GM18520 (cell line): ENCODE data around the gene SH2D1B.
"Not testable (repeated sequence)": the region's sequence is repeated elsewhere in the genome, so short reads cannot be mapped to it uniquely, and the experiment has no call there.

ENCODE experiments used
- ATAC-seq: cut with Tn5 transposase; IDR thresholded peaks from one replicate; pipeline ENCODE4 v1.9.1; 2021; ENCODE audit not compliant: unreplicated experiment

The SH2D1B gene

GRCh38 chr1:162364498-162364897, 47.4 kb downstream of the SH2D1B start:
- ATAC-seq = no peak

DNA sequence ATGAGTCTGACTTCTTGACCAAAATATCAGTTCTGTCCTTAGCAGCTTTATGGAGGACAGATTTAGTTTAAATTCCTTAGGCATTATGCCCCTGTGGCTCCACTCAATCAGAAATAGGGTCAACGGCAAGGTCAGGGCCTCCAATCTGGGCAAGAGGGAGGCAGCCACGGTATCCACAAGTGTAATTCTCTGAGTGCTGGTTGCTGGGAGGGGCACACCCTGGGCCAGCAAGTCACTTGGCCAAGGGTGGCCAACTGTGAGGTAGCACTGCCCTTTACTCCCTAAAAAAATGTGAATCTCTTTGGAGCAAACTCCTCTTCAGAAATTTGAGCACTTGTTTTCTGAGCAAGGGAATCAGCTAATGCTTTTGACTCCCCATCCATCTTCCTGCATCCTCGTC, 48.1 kb downstream of the SH2D1B start:
- ATAC-seq = no peak

DNA sequence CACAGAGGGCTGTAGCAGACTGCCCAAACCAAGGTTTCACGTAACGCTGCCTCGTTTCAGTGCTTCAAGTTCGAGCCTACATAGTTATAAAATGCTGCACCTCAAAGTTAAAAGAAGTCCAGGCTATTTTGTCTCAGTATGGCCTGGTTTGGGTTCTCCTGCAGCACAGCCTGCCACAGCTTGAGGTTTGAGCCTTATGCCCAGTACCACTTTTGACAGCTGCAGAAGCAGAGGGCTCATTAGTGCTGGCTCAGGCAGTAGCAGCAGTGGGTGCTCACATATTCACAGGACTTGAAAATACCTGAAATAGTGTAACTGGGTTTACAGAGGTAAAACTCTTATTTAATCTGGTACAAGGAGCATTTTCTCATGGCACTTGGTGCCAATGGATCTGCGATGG, 50.6 kb downstream of the SH2D1B start:
- ATAC-seq = peak; percentile 8

DNA sequence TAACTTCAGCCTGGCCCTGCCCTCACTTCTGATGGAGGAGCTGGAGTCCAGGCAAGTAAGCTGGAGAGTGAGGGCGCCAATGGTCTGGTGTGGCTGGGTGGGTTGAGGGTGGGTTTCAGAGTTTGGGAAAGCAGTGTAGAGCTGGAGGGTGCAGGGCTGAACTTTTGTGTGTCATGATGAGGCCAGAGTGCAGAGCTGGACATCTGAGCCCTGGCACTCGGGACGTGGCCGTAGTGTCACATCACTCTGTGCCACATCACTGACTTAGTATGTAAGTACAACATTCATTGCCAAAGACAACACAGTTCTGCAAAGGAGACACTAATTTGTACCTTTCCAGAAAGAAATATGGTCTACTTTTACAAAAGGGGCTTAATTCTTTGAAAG, 51.1 kb downstream of the SH2D1B start:
- no peak for ATAC-seq

DNA sequence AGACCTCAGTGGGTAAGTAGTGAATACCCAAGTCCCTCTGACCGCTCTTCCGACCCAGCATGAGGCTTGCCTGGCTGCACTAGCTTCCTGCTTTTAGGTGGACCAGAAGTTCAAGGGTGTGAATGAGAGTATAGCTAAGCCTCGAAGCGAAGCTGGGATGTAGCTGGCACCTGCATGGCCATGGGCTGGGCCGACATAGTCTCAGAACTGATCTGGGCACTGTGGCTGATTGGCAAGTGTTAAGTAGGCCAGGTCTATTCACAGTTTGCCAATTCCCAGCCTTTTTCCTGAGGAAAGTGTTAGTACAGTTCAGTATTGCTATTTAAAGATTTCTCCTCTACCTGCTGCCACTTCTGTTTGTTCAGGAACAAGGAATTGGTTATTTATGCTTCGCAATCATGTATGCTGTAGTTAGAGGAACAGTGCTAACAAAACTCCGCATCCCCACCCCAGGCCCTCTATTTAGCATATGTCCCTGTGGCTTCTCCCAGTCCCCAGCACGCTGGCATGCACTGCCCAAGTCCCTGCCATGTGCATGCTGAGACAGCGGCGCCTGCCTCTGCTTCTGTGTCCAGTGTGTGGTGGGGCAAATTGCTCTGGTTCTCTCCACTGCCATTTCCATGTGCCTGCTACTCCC, 51.6 kb downstream of the SH2D1B start:
- ATAC-seq = no peak

DNA sequence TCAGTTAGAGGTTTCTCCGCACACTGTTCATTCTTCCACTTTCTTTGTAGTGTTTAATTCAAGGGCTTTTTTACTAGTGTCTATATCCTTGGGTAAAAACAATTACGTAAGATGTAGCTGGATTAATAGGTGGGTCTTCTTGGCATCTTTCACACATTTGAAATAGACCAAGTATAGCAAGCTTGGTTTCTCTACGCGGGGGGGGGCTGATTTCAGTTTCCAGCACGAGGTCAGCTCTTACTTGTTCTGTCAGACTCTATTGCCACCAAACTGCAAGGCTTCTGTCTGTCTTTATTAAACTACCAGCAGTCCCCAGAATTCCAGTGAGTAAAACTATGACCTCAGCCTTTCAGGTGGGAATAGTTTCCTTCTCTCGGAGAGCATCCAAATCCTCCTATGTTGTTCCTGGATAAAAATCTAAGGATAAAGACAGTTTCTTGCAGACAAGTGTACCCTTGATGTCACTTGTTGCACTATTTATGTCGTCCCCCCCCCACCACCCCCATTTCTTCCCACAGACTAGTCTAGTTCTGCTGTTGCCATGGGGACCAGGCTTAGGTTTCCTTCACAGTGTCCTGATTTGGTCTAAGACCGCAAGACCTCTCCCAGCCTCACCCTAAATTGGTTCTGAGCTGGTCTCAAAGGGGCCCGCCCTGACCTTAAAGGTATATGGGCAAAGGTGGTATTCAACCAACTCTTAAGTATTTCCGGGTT, 52.3 kb downstream of the SH2D1B start:
- ATAC-seq = no peak

- ATAC-seq = no peak
Observed at GRCh38 chr1:162358928-162359327, 53.0 kb downstream of the SH2D1B start.

DNA sequence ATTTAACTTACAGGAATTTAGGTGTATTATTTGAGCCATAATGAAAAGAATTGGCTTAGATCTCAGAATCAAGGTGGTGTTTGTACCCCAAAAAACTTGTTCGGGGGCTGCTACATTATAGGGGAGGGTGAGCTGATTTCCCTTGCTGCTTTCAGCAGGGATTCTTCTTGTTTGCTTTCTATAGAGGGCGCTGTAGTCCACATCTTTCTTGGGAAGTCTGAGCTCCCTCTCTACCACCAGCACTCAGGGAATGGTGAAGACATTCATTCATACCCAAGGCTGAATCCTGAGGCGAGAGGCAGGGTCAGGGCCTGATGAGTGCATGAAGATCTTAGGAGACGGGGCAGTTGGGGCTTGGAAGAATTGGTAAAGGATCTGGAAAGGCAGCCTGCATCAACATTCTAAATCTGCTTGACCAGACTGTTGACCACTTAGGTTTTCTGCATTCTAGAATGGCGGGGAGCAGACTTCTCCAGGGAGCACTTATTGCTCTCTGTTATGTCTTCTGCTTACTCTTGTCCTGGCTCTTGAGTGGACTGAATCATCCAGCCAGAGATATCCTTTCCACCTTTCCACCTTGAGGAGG, 54.2 kb downstream of the SH2D1B start:
- ATAC-seq = no peak

DNA sequence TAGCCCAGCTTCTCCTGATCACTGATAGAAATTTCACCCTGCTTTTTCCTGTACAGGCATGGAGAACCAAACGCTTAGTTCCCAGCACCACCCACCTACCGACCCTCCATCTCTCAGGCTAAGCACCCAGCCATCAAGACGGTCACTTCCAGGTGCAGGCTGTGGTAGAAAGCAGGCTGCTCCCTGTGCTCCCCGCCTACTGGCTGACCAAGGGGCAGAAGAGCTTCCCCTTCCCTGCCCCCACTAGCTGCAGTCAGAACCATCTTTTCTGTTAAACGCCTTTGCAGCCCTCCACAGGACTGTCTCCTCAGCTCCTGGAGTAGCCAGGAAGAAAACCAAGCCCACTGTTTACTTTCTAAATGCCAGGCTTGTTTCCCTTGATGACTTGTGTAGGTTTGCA, 58.2 kb downstream of the SH2D1B start:
- ATAC-seq = no peak

DNA sequence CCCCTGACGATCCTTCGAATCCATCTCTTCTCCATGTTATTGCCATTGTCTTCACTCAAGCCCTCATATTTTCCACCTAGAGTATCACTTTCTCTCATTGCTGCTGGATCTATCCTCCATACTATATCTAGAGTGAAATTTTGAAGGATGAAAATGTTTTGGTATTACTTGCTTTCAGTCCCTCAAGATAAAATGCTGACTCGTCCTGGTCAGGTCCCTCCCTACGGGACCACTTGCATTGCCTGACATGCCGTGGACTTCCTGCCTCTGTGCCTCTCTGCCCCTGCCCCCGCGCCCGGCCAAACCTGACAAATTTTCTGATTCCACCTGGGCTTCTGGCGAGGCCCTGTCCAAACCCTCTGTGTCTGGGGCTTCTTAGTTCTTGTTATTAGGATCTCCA, 58.9 kb downstream of the SH2D1B start:
- no peak for ATAC-seq

GRCh38 chr1:162351874-162352273, 60.1 kb downstream of the SH2D1B start:
- ATAC-seq = not testable (repeated sequence)

DNA sequence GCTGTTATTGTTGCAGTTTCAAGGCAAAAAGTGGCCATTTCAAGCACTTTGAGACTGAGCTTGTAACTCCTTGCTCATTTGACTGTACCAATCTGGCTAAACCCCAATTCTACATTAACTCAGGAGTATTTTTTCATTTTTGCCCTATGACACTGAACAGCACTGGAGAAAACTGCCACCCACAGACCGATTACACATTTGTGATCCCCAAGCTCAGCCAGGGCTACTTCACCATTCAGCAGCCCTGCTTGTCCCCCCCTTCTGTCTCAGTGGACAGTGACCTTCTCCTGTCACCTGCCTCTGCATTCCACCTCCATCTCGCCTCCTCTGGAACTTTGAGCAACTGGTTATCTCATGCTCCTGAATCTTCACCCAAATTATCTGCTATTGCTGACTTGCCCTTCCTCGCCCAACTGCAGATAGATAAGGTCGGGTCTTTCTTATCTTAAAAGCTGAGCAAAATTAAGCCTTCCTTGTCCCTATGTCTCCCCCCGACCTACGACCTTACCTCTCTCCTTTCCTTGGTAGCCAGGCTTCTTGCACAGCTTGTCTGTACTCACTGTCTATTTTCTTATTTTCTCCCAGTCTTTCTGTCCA, 60.6 kb downstream of the SH2D1B start:
- ATAC-seq = no peak

- ATAC-seq = no peak
Observed at GRCh38 chr1:162349635-162350330, 62.2 kb downstream of the SH2D1B start.

- no peak for ATAC-seq
Observed at GRCh38 chr1:162347281-162347680, 64.7 kb downstream of the SH2D1B start.
